ENCODE data around the gene XPR1.

The XPR1 gene

GRCh38 chr1:180892272-180892671 is 260.4 kb downstream of the XPR1 start:
- DNase-seq (ENCODE audit: low read depth) = no peak

DNA sequence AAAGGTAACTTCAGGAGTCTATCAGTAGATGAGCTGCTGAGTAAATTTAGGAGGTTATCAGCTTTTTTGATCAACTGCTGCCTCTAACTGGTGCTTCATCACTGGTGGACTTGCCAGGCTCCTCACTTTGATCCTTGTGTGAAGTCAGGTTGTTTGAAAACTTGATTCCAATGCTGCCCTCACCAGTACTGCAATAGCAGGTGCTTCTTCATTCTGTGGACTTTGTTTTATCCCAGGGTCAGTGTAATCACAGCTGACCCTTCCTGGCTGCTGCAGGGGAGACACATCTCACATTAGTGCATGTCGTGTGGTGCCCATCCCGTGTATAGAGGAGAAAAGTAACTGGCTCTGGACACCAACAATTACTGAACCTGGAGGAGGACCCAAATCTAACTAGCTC is 260.9 kb downstream of the XPR1 start:
- DNase-seq (ENCODE audit: low read depth) = no peak

DNA sequence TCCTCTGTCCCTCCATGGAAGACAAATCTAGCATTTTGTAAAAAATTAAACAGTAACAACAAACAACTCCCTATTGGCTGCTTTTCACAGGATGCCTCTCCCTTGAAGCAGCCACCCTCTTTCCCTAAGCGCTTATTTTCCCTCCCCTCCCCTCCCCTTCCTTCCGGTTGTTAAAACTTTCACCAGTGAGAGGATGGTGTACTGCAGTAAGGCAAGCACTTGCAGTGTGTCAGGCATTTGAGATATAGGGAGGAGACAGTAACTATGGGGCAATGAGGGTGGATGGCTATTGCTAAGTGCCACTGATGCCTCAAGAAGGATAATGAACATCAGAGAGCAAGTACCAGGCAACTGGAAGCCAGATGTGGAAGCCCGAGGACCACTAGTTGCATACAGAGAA is 261.8 kb downstream of the XPR1 start:
- DNase-seq (ENCODE audit: low read depth) = no peak

- no peak for DNase-seq (ENCODE audit: low read depth)
Observed at GRCh38 chr1:180896161-180896560, 264.3 kb downstream of the XPR1 start.

GRCh38 chr1:180898441-180899219 is 266.8 kb downstream of the XPR1 start:
- DNase-seq (ENCODE audit: low read depth) = no peak

DNA sequence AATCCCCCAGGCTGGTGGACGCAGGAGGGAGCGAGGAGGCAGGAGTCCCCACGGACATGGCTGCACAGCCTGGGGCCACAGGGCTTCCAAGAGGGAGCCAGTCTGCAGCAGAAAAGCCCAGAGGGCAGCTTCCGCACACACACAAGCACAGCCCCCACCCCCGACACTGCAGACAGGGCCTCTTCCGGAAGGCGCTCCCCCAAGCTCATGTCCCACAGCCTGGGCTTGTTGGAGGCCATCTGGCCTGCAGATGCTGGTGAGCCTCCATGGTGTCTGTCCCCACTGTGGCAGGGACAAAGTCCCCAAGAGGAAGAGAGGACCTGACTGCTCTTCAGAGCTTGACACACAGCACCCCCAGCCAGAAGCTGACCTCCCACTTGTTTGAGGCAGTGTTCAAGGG is 267.4 kb downstream of the XPR1 start:
- DNase-seq (ENCODE audit: low read depth) = no peak

DNA sequence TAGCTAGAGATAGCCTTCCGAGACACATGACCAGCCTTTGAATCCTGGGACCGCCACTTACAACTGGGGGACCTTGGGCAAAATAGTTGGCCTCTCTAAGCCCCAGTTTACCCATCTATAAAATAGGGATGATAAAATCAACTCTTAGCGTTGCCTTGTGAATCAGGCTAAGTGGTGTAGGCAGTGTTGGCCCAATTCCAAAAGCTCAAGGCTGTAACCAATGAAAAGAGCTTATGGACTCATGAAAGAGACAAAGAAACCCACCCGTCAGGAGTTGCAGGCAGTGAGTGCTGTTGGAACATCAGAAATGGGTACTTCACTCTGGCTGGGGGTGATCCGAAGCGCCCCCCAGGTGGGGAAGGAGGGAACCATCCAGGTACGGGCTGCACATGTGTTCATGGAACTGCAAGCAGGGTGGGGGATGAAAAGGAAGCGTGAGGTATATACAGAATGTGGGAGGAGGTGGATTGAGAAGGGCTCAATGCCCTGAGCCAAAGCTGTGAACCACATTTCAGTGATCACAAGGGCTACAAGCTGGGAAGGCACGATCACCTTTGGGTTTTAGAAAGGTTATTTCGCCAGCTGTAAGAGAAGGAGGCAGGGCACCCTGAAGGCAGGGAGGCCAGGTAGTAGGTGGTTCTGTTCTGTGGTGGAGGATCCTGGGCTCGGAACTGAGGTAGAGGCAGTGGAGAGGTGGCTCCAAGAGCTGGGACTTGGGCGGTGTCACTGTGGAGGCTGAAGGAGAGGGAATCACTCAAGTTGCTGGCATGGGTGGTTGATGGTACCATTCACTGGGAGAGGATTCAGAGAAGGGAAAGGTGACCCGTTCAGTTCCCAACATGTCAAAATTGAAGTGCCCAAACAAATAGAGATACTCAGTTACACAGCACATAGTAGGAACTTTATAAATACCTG is 269.5 kb downstream of the XPR1 start:
- no peak for DNase-seq (ENCODE audit: low read depth)

DNA sequence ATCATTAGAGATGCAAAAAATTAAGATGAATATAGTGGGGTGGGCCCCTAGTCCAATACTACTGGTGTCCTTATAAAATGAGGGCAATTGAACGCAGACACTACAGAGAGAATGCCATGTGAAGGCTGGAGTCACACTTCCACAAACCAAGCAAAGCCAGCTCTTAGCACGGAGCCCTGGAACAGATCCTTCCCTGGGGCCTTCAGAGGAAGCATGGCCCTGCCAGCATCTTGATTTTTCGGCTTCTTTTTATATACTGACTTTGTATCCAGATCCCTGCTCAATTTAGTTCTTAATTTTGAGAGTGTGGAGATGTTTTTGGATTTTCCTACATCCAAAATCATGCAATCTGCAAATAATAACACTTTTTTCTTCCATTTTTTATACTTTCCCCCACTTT is 270.7 kb downstream of the XPR1 start:
- DNase-seq (ENCODE audit: low read depth) = no peak

DNA sequence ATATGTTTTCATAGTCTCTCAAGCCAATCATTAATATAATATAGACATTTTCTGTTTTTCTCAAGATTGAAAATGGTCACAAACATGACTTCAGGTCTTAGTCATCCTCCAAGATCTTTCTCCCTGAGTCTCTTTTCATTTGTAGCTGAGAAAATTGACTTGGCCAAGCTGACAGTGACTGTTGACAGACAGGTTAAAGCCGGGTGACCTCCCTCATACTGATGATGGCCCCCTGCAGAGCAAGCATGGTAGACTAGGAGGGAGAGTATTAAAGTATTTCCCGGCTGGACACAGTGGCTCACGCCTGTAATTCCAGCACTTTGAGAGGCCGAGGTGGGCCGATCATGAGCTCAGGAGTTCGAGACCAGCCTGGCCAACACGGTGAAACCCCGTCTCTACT is 274.1 kb downstream of the XPR1 start:
- DNase-seq (ENCODE audit: low read depth) = no peak

- DNase-seq (ENCODE audit: low read depth) = no peak
Observed at GRCh38 chr1:180906511-180906910, 274.7 kb downstream of the XPR1 start.

DNA sequence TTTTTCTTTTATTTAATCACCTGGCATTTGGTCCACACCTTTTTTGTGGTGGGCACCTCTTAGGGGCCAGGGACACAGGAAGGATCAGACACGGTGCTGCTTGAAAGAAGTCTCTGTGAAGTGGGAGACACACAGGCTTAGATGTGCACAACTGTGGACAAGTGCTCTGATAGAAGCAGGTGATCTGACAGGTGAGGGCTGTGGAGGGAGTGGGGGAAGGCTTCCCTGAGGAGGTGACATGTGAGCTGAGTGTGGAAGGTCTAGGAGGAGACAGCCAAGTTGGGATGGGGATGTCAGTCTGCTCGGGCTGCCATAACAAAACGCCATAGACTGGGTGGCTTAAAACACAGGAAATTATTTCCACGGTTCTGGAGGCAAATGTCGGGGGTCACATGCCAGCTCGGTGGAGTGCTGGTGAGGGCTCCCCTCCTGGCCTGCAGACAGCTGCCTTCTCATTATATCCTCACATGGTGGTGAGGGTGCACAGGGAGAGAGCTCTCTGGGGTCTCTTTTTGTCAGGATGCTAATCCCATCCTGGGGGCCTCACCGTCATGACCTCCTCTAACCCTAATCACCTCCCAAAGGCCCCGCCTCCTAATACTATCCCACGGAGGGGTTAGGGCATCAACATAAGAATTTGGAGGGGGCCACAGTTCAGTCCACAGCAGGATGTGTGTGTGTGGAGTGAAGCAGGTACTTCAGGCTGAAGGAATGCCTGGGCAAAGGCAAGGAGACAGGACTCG is 275.7 kb downstream of the XPR1 start:
- no peak for DNase-seq (ENCODE audit: low read depth)

GRCh38 chr1:180908074-180908765 is 276.4 kb downstream of the XPR1 start:
- no peak for DNase-seq (ENCODE audit: low read depth)

DNA sequence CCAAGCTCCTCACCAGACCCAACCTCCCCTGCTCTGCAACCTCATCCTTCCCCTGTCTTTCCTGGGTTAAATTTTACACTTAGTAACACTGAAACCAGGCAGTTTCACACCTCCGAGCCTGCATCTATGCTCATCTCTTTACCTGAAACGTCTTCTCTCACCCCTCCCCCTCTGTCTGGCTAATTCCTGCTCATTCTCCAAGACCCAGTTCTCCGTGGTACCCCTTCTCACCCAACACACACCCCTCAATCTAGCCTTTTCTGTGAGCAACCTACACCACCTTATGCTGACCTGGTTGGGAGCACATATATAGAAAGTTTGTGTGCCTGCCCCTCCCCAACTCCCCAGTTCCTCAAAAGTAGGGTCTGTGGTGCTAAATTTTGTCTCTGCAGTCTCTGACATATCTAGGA is 277.2 kb downstream of the XPR1 start:
- DNase-seq (ENCODE audit: low read depth) = no peak

DNA sequence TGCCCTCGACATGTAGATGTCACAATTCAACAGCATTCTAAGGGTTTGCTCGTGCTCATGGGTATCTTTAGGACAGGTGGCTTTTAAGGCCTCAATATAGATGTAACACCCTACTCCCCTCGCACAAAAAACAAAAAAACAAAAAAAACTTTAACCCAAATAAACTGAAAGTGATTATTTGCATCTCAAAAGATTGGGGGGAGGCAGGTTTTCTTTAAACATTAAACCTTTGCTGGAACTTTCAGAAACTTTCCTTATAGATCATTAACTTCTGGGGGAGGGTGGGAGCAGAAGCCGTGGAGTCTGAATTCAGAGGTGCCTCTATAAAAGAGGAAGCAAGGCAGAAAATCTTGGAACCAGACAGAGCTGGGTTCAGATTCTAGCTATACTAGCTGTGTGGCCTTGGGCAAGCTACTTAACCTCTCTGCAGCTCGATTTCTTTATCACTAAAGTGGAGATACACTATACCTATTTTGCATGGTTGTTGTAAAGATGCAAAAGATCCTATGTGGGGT is 277.7 kb downstream of the XPR1 start:
- DNase-seq (ENCODE audit: low read depth) = no peak

DNA sequence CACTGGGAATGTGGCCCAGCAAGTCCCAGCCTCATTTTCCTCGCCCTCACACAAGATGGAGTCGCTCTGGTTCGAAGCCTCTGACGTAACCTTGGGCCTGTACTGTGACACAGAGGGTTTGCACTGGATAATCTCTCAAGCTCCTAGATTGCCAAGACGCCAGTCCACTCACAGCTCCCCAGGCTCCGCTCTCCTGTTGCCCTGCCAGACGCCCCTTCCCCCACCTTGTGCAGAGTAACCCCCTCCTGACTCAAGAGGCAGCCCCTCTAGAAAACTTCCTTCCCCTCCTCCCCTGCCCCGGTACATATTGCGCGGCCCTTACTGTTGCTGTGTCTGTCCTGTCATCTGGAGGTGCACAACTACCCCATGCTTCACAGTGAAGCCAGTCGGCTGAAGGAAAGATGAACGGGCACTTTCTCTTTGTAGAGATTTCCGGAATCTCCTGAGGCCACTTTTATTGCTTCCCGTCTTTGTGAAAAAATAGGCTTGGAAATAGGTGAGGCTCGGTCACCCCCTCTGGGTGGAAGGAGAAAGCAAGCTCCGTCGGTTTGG is 279.9 kb downstream of the XPR1 start:
- DNase-seq (ENCODE audit: low read depth) = no peak

GRCh38 chr1:180912211-180912800 is 280.5 kb downstream of the XPR1 start:
- DNase-seq (ENCODE audit: low read depth) = no peak

GRCh38 chr1:180912801-180913565 is 281.2 kb downstream of the XPR1 start, which contains the start of gene KIAA1614:
Gene KIAA1614, plus strand, starts transcription at chr1:180912897. Its CDS starts 347 bp downstream, at chr1:180913244.
- DNase-seq (ENCODE audit: low read depth) = no peak

DNA sequence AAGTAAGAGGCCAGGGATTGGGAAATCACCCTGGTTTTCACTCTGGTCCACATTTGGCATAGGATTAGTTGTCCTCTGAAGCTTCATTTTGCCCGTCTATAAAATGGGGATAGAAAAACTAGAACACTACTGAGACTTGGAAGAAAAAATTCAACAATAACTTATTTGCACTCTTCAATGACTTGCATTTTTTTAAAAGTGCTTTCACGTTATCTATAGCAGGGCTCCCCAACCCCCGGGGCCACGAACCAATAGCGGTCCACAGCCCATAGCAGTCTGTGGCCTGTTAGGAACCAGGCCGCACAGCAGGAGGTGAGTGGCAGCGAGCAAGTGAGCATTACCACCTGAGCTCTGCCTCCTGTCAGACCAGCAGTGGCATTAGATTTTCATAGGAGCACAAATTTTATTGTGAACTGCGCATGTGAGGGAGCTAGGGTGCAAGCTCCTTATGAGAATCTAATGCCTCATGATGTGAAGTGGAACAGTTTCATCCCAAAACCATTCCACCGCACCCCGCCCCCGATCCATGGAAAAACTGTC is 283.7 kb downstream of the XPR1 start:
- no peak for DNase-seq (ENCODE audit: low read depth)

- no peak for DNase-seq (ENCODE audit: low read depth)
Observed at GRCh38 chr1:180916012-180916770, 284.4 kb downstream of the XPR1 start.

All from stimulated activated CD8-positive, alpha-beta memory T cell treated with anti-CD3 and anti-CD28 coated beads, Interleukin-4, amount 100 ng/mL, for 24 hours (primary cell).